Measurements from ENCODE around the gene METTL26. TPM values are rescaled to one million over a fixed set of nuclear protein-coding genes. Genes with fewer than 3 reads are reported as not detected.

METTL26 gene
- total RNA-seq, 1 donor from 2014 or later: 224 TPM

DNA sequence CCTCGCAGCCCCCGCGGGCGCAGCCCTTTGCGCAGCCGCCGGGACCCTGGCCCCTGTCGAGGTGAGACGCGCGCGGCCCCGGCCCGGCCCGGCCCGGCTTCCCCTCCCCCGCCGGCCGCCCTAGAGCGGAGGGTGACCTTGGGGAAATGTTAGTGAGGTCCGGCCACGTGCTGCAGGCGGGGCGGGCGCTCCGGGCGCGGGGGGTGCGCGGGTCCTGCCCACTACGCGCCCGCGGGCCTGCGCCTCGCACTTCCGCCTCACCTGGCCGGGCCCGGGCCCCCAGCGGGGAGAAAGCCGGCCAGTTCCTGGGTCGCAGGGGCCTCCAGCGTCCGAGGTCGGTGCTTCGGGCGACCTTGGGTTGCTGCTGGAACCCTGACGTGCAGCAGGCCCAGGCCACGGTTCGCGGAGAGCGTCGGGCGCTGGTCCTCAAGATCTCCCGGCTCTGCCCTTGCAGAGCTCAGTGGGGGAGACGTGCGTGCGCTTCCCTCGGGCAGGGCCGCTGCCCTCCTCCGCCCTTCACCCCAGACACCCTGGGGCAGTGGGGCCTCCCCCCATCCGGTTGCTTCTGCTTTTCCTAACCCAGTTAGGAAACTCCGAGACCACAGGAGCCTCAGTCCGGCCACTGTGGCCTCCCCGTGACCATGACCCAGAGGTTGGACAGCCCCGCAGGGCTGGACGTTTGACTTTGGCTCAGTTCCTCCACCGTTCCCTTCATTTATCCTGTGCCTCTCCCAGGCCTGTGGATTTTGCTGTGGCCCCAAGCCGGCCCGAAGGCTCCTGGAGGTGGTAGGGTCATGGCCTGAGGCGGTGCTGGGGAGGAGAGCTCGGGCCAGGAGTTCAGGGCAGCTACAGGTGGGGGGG, 6.3 kb upstream of the METTL26 start:
- TF ChIP-seq, protein P1, sequence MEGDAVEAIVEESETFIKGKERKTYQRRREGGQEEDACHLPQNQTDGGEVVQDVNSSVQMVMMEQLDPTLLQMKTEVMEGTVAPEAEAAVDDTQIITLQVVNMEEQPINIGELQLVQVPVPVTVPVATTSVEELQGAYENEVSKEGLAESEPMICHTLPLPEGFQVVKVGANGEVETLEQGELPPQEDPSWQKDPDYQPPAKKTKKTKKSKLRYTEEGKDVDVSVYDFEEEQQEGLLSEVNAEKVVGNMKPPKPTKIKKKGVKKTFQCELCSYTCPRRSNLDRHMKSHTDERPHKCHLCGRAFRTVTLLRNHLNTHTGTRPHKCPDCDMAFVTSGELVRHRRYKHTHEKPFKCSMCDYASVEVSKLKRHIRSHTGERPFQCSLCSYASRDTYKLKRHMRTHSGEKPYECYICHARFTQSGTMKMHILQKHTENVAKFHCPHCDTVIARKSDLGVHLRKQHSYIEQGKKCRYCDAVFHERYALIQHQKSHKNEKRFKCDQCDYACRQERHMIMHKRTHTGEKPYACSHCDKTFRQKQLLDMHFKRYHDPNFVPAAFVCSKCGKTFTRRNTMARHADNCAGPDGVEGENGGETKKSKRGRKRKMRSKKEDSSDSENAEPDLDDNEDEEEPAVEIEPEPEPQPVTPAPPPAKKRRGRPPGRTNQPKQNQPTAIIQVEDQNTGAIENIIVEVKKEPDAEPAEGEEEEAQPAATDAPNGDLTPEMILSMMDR (conservative IDR thresholded peaks at IDR 0.05; ENCODE audit: low read depth, low read length): no peak
- peak overlapping the region; percentile 81 for H3K4me3 ChIP-seq (ENCODE audit: low read depth, low read length)
- DNase-seq (ENCODE audit: low read depth): no peak

DNA sequence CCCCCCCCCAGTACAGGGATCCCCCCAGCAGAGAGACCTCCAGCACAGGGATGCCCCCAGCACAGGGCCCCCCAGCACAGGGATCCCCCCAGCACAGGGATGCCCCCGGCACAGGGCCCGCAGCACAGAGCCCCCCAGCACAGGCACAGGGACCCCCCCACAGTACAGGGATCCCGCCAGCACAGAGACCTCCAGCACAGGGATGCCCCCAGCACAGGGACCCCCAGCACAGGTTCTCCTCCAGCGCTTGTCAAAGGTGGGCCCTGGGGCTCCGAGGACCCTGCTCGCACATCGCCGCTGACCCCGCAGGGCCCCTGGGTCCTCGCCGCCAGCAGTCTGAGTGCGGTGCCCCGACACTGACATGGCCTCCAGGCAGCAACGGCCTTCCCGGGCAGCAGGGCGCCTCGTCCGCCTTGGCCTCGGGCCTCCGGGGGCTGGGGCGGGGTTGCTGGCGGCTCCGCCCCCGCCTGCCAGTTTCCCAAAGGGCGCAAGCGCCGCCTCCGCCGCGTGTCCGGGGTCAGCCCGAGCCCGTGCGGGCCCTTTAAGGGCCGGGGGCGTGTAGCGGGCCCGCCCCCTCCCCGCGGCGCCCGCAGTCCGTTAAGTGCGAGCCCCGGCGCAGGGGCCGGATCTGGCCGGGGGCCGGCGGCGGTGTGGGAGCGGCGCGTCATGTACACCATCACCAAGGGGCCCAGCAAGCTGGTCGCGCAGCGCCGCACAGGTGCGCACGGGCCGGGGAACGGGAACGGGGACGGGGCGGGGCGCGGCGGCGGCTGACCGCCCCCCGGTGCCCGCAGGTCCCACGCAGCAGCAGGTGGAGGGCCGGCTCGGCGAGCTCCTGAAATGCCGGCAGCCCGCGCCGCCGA, 5.5 kb upstream of the METTL26 start, which contains the start of gene MCRIP2:
MCRIP2 (plus strand) TSS at position 503 of the 863 bp plus-strand sequence; CDS start at position 667, 164 bp downstream.
- TF ChIP-seq, protein P1 (conservative IDR thresholded peaks at IDR 0.05; ENCODE audit: low read depth, low read length): no peak
- DNase-seq (ENCODE audit: low read depth): no peak
- peak within 1 kb of the TSS; percentile 81 for H3K4me3 ChIP-seq (ENCODE audit: low read depth, low read length)

DNA sequence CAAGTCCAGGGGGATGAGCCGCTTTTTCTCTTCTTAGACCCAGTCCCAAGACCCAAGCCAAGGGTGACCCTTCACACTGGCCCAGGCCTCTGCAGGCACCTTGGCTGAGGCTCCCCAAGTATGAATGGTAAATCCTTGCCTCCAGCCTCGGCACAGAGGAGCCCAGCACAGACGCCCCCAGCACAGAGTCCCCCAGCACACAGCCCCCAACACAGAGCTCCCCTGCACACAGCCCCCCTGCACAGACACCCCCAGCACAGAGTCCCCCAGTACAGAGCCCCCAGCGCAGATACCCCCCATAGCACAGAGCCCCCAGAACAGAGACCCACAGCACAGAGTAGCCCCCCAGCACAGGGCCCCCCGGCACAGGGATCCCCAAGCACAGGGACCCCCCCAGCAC, 4.5 kb upstream of the METTL26 start:
- no peak for DNase-seq (ENCODE audit: low read depth)
- TF ChIP-seq, protein P1 (conservative IDR thresholded peaks at IDR 0.05; ENCODE audit: low read depth, low read length): no peak

DNA sequence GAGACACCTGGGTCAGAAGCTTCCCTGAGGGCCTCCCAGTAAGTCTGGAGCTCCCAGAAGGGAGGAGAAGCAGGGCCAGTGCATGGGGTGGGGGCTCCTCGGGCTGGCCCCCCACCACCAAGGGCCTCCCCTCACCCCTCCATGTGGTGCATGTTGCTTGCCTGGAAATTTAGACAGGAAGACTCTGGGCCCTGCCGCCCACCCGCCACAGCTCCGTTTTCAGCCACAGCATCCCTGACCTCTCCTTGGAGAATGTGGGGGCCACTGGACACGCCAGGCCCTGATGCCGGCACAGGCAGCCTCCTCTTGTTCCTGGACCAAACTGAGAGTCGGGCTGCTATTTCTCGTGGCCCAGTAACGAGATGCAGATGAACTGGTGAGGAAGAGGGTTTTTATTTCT, 2.7 kb upstream of the METTL26 start:
- TF ChIP-seq, protein P1 (conservative IDR thresholded peaks at IDR 0.05; ENCODE audit: low read depth, low read length): no peak
- H3K4me3 ChIP-seq (ENCODE audit: low read depth, low read length): no peak overlapping the region
- no peak for DNase-seq (ENCODE audit: low read depth)

More for the DNA sequence above, 4.5 kb upstream of the METTL26 start:
- H3K4me3 ChIP-seq (ENCODE audit: low read depth, low read length): peak overlapping the region; percentile 81

GRCh38 chr16:638034-638543, 2.0 kb upstream of the METTL26 start:
- DNase-seq (ENCODE audit: low read depth): no peak
- TF ChIP-seq, protein P1 (conservative IDR thresholded peaks at IDR 0.05; ENCODE audit: low read depth, low read length): no peak
- H3K4me3 ChIP-seq (ENCODE audit: low read depth, low read length): no peak overlapping the region

GRCh38 chr16:637081-638018, 1.2 kb upstream of the METTL26 start:
- TF ChIP-seq, protein P1 (conservative IDR thresholded peaks at IDR 0.05; ENCODE audit: low read depth, low read length): no peak
- DNase-seq (ENCODE audit: low read depth): no peak
- peak overlapping the region; percentile 81 for H3K4me3 ChIP-seq (ENCODE audit: low read depth, low read length)
